ENCODE data around the gene NELFCD. TPM values are rescaled to one million over a fixed set of nuclear protein-coding genes. Genes with fewer than 3 reads are reported as not detected.

NELFCD gene
- total and polyA plus RNA-seq, 9 of the 15 experiments (the other 6 are each of a cell fraction or from before 2014, with no cell fraction given): 11.7 to 163 (median 96.5) TPM

GRCh38 chr20:59032023-59032712, 51.1 kb downstream of the NELFCD start, which contains the start of gene ATP5F1E (continued):
- TF ChIP-seq MTA1 (IDR thresholded peaks at IDR 0.05; ENCODE audit: borderline replicate concordance) (no peak), YY1 (IDR thresholded peaks at IDR 0.05; ENCODE audit: borderline replicate concordance in 1 of 3, control insufficient read depth in 1 of 3, extremely low read depth in 1 of 3, insufficient read depth in 3 of 3, insufficient read length in 1 of 3, insufficient replicate concordance in 2 of 3, low read depth in 1 of 3, low read length in 2 of 3) (peak; percentile 76 to 92 (median 87)), HMG20A (CRISPR knock-in tag; conservative IDR thresholded peaks at IDR 0.05) (no peak), NONO (IDR thresholded peaks at IDR 0.05; ENCODE audit: low read depth in 2 of 2, low read length in 1 of 2) (0 out of 4 replicates have a peak, but pooled peaks of 1 of the 2 experiments have one; percentile 30), MTA2 (IDR thresholded peaks at IDR 0.05; ENCODE audit: low read depth) (no peak), RCOR1 (IDR thresholded peaks at IDR 0.05; ENCODE audit: borderline replicate concordance in 1 of 2, low read depth in 2 of 2, low read length in 2 of 2) (no peak), ZFPM2 (CRISPR knock-in tag; IDR thresholded peaks at IDR 0.05) (0 out of 2 replicates have a peak, but pooled peaks have one; percentile 43), ZNF584 (CRISPR knock-in tag; IDR thresholded peaks at IDR 0.05; ENCODE audit: low read depth) (peak; percentile 98), FIP1L1 (IDR thresholded peaks at IDR 0.05; ENCODE audit: low read depth, low read length, poor library complexity, severe bottlenecking) (peak; percentile 63), SIN3B (IDR thresholded peaks at IDR 0.05; ENCODE audit: low read depth) (peak; percentile 35; the same call in 1 of the 2 replicates), THRB (CRISPR knock-in tag; conservative IDR thresholded peaks at IDR 0.05) (peak; percentile 82; the same call in 1 of the 2 replicates), FUS (optimal IDR thresholded peaks at IDR 0.05; ENCODE audit: low read depth, low read length) (no peak), ZNF444 (CRISPR knock-in tag; IDR thresholded peaks at IDR 0.05) (peak; percentile 57; the same call in 1 of the 2 replicates), TSC22D4 (tag; IDR thresholded peaks at IDR 0.05) (no peak), TFAM (CRISPR knock-in tag; conservative IDR thresholded peaks at IDR 0.05) (no peak), SREBF2 (CRISPR knock-in tag; IDR thresholded peaks at IDR 0.05) (no peak), XRCC5 (IDR thresholded peaks at IDR 0.05; ENCODE audit: low read depth, low read length) (0 out of 2 replicates have a peak, but pooled peaks have one; percentile 5), CBX1 (IDR thresholded peaks at IDR 0.05; ENCODE audit: low read depth) (0 out of 2 replicates have a peak, but pooled peaks have one; percentile 39)
- TF ChIP-seq, protein P1, sequence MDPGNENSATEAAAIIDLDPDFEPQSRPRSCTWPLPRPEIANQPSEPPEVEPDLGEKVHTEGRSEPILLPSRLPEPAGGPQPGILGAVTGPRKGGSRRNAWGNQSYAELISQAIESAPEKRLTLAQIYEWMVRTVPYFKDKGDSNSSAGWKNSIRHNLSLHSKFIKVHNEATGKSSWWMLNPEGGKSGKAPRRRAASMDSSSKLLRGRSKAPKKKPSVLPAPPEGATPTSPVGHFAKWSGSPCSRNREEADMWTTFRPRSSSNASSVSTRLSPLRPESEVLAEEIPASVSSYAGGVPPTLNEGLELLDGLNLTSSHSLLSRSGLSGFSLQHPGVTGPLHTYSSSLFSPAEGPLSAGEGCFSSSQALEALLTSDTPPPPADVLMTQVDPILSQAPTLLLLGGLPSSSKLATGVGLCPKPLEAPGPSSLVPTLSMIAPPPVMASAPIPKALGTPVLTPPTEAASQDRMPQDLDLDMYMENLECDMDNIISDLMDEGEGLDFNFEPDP (CRISPR knock-in tag; IDR thresholded peaks at IDR 0.05): peak; percentile 93; the same call in 1 of the 2 replicates
- TF ChIP-seq, protein P2, sequence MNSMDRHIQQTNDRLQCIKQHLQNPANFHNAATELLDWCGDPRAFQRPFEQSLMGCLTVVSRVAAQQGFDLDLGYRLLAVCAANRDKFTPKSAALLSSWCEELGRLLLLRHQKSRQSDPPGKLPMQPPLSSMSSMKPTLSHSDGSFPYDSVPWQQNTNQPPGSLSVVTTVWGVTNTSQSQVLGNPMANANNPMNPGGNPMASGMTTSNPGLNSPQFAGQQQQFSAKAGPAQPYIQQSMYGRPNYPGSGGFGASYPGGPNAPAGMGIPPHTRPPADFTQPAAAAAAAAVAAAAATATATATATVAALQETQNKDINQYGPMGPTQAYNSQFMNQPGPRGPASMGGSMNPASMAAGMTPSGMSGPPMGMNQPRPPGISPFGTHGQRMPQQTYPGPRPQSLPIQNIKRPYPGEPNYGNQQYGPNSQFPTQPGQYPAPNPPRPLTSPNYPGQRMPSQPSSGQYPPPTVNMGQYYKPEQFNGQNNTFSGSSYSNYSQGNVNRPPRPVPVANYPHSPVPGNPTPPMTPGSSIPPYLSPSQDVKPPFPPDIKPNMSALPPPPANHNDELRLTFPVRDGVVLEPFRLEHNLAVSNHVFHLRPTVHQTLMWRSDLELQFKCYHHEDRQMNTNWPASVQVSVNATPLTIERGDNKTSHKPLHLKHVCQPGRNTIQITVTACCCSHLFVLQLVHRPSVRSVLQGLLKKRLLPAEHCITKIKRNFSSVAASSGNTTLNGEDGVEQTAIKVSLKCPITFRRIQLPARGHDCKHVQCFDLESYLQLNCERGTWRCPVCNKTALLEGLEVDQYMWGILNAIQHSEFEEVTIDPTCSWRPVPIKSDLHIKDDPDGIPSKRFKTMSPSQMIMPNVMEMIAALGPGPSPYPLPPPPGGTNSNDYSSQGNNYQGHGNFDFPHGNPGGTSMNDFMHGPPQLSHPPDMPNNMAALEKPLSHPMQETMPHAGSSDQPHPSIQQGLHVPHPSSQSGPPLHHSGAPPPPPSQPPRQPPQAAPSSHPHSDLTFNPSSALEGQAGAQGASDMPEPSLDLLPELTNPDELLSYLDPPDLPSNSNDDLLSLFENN (IDR thresholded peaks at IDR 0.05; ENCODE audit: low read depth in 2 of 2, low read length in 2 of 2): 0 out of 4 replicates have a peak, but pooled peaks of 1 of the 2 experiments have one; percentile 19
